Right lobe of liver (tissue), 6 donors: ENCODE results near the gene CEP192. TPM values are rescaled to one million over a fixed set of nuclear protein-coding genes. Genes with fewer than 3 reads are reported as not detected.

ENCODE experiments used
- ATAC-seq, 4 donors: fragments of 200-7000 bp; cut with Tn5 transposase; one replicate each; pipeline ENCODE4 v1.9.1; 2020; ENCODE audit warnings: mild to moderate bottlenecking in 4 of 4, moderate library complexity in 4 of 4
- DNase-seq, 3 donors: peaks; one replicate each; pipeline ENCODE4 v3.0.0-alpha.2; 2020
- H3K27ac ChIP-seq, 3 donors: fragments of 200-600 bp; one replicate each; pipeline ENCODE4 v1.8.0; 2022
- H3K27me3 ChIP-seq, 2 donors: fragments of 200-600 bp; one replicate each; pipeline ENCODE4 v1.8.0; 2022
- H3K36me3 ChIP-seq, 4 donors: fragments of 200-600 bp; sonication (generic) in 1 of 4; one replicate each; pipeline versions ENCODE4 v1.5.1 to v1.8.0; 2017 to 2022; ENCODE audit warnings: control low read depth in 1 of 4
- H3K4me1 ChIP-seq, 4 donors: fragments of 200-600 bp; sonication (generic) in 1 of 4; one replicate each; pipeline versions ENCODE4 v1.5.1 to v1.8.0; 2017 to 2022; ENCODE audit warnings: control low read depth in 1 of 4
- H3K4me3 ChIP-seq, 3 donors: fragments of 200-600 bp; one replicate each; pipeline ENCODE4 v1.8.0; 2022
- H3K9me3 ChIP-seq, 4 donors: fragments of 200-600 bp; sonication (generic) in 1 of 4; one replicate each; pipeline versions ENCODE4 v1.5.1 to v1.8.0; 2017 to 2022; ENCODE audit warnings: control low read depth in 1 of 4
- POLR2A ChIP-seq: fragments of 450-650 bp; IDR thresholded peaks from one replicate; pipeline ENCODE4 v1.6.1; 2017; ENCODE audit warnings: antibody characterized with exemption, mild to moderate bottlenecking
- WGBS: methylation state at CpG from one replicate; pipeline ENCODE4 v1.1.6; 2018; ENCODE audit warnings: low coverage, low lambda C conversion rate; ENCODE audit not compliant: insufficient coverage; ENCODE audit errors: missing lambda C conversion rate; 5-methylcytosine and 5-hydroxymethylcytosine counted together
- intact Hi-C, 2 donors: fragments of 100-400 bp; cut with DNase I; formaldehyde crosslinking; loops; one replicate each; pipeline versions ENCODE4 v1.11.2 to v1.14.1; 2022
- total RNA-seq, 6 experiments: library from RNA; depleted of rRNA in 2 of 6; stranded (reverse); fragments of >200 nt in 2 of 6; fragmentation: NEBNext Ultra II Directional in 3 of 6; extraction: Animal tissue kit (Norgen Biotek cat#: 25700) in 3 of 6; gene quantifications; one replicate each; pipeline versions ENCODE4 v1.1.0 to v1.2.4, GENCODE V29; 2016 to 2023
- TF ChIP-seq, protein P1 (sequence below), 4 donors: fragments of 200-600 bp in 3 of 4; fragments of 450-650 bp in 1 of 4; IDR thresholded peaks; one replicate each; pipeline versions ENCODE4 v1.5.1 to v1.8.0; 2016 to 2022; ENCODE audit warnings: antibody characterized with exemption in 4 of 4, mild to moderate bottlenecking in 2 of 4
- donor health status: DM: no; HTN: yes; CAD: no.
- donor health status: DM: no; HTN: no; CAD: no.
- donor health status: DM: no; HTN: no; CAD: no.
- donor health status: DM: no; HTN: yes; CAD: no.
- donor health status: DM: no; HTN: yes; CAD: no.

The CEP192 gene
- total RNA-seq, 6 experiments from 2014 or later = 7.5 to 9.1 (median 8.3) TPM

DNA sequence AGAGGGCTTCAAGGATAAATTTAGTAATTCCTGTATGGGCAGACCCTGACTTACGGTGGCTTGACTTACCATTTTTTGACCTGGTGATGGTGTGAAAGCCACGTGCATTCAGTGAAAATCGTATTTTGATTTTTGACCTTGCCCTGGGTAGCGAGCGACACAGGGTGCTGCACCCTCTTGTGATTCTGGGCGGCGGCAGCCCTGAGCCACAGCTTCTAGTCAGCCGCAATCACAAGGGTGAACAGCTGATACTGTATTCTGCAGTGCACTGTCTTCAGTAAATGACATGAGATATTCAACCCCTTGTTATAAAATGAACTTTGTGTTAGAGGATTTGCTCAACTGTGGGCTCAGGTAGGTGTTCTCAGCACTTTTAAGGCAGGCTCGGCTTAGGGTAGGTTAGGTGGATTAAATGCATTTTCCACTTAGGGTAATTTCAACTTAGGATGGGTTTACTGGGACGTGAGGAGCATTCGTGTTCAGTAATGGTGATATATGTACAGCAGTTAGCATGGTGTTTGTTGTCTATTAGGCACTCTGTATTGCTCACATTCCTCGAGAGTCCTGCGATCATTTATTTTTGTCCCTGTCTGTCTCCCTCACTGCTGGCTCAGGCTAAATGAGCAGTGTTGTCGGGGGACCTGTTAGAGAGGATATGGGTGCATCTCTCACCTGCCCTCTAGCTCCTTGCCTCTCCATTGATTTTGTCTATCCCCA lies 109.9 kb downstream of the CEP192 start:
- no peak for DNase-seq
- Histone ChIP-seq H3K4me1 (no peaks in the 10 kb centered on the region), H3K27ac (no peak overlapping the region), H3K4me3 (no peak overlapping the region), H3K36me3 (peaks cover 0 to 31% (median 10%) of the 10 kb centered on the region in 4 donors), H3K27me3 (no peaks in the 10 kb centered on the region), H3K9me3 (no peaks in the 10 kb centered on the region)
- WGBS = 94% methylated on average over 14 of the region's 14 CpGs
- TF ChIP-seq POLR2A = no peak
- TF ChIP-seq, protein P1, sequence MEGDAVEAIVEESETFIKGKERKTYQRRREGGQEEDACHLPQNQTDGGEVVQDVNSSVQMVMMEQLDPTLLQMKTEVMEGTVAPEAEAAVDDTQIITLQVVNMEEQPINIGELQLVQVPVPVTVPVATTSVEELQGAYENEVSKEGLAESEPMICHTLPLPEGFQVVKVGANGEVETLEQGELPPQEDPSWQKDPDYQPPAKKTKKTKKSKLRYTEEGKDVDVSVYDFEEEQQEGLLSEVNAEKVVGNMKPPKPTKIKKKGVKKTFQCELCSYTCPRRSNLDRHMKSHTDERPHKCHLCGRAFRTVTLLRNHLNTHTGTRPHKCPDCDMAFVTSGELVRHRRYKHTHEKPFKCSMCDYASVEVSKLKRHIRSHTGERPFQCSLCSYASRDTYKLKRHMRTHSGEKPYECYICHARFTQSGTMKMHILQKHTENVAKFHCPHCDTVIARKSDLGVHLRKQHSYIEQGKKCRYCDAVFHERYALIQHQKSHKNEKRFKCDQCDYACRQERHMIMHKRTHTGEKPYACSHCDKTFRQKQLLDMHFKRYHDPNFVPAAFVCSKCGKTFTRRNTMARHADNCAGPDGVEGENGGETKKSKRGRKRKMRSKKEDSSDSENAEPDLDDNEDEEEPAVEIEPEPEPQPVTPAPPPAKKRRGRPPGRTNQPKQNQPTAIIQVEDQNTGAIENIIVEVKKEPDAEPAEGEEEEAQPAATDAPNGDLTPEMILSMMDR (IDR thresholded peaks at IDR 0.05) = no peak
- no peak for ATAC-seq
- intact Hi-C loops = no loop called here

DNA sequence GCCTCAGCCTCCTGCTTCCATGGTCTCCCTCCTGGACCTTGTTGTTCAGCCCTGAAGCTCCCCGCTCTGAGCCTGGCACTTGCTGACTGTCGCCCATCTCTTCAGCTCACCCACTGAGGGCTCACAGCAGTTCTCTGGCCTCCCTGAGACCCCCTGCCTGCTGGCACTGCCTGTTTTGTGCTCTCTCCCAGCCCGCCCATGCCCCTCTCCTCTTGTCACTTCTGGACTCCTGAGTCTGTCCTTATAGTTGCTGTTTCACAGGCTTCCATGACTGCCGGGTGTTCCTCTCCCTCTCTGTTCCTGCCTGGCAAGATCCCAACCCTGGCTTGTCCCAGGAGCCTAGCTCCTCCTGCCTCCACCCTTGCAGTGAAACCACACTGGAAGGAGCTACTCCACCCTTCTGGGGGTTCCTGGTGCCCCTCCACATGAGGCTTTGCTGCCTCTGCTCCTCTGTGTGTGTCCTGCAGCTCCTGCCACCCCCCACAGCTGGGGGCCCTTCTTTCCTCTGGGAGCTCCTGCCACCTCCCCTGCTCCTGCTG lies 110.6 kb downstream of the CEP192 start:
- Histone ChIP-seq H3K4me1 (no peaks in the 10 kb centered on the region), H3K4me3 (no peak overlapping the region), H3K27me3 (no peaks in the 10 kb centered on the region), H3K9me3 (no peaks in the 10 kb centered on the region), H3K27ac (no peak overlapping the region), H3K36me3 (peaks cover 0 to 26% (median 8%) of the 10 kb centered on the region in 4 donors)
- TF ChIP-seq POLR2A = no peak
- TF ChIP-seq, protein P1 (IDR thresholded peaks at IDR 0.05) = no peak
- ATAC-seq = peak in 1 of 4 donors; percentile 20
- DNase-seq = no peak
- WGBS = 83% methylated on average over 4 of the region's 4 CpGs
- intact Hi-C loops = no loop called here

DNA sequence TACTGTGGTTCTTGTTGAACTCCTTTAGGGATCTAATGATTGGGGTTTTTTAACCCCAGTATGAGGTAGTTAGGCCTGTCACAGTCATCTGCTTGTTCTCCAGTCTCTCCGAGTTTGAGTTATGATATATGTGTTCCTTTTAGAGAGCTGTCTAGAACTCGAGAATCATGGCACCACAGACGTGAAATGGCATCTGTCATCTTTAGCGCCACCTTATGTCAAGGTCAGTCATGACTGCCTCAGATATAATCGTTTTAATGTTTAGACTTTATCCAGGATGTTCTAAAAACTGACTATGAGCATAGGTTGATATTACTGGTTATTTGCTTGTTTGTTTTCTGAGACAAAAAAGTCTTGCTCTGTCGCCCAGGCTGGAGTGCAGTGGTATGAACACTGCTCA lies 112.2 kb downstream of the CEP192 start:
- Histone ChIP-seq H3K36me3 (peaks cover 0 to 32% (median 9%) of the 10 kb centered on the region in 4 donors), H3K4me1 (no peaks in the 10 kb centered on the region), H3K4me3 (no peak overlapping the region), H3K9me3 (no peaks in the 10 kb centered on the region), H3K27ac (no peak overlapping the region), H3K27me3 (no peaks in the 10 kb centered on the region)
- ATAC-seq (no peak), DNase-seq (no peak)
- no peak for TF ChIP-seq POLR2A
- TF ChIP-seq, protein P1 (IDR thresholded peaks at IDR 0.05) = no peak
- 86% methylated on average over 5 of the region's 6 CpGs for WGBS
- intact Hi-C loops = no loop called here

DNA sequence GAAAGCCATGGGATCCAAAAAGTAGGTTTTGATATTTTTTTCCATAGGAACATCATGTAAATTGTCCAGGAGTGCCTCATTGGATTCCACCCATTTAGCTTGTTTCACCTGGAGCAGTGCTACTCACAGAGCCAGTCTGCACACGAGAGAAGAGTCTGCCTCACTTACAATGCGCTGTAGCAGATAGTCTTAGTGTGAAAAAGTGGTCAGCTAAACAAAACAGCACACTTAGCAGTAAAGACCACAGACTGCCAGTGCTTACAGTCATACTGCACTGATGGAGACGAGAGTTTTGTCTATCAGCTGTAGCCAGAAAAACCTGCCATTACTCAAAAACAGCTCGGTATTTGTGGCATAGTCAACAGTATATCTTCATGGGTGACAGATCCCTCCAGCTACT lies 113.9 kb downstream of the CEP192 start:
- ATAC-seq (no peak), DNase-seq (no peak)
- TF ChIP-seq, protein P1 (IDR thresholded peaks at IDR 0.05) = no peak
- TF ChIP-seq POLR2A = no peak
- H3K36me3 ChIP-seq = peaks cover 0 to 32% (median 9%) of the 10 kb centered on the region in 4 donors
- WGBS = 100% methylated on average over 4 of the region's 4 CpGs
- H3K9me3 ChIP-seq = no peaks in the 10 kb centered on the region
- H3K4me3 ChIP-seq = no peak overlapping the region
- no peak overlapping the region for H3K27ac ChIP-seq
- no peaks in the 10 kb centered on the region for H3K4me1 ChIP-seq
- intact Hi-C loops = no loop called here
- H3K27me3 ChIP-seq = no peaks in the 10 kb centered on the region
